NCI-H524 (cell line): Measurements from ENCODE around the gene B3GNT5.
"Not testable (repeated sequence)": the region's sequence is repeated elsewhere in the genome, so short reads cannot be mapped to it uniquely, and the experiment has no call there.

Experiments
- DNase-seq, 2 experiments: peaks; one replicate each; lab custom pipeline; 2025; lab: John Stamatoyannopoulos, UW

B3GNT5 gene

GRCh38 chr3:183252973-183253527 lies at the start of gene B3GNT5:
Gene B3GNT5, plus strand, starts transcription at chr3:183253253. Its CDS starts 16,546 bp downstream, at chr3:183269799.
- DNase-seq = peak in 1 of 2 experiments; percentile 31

- DNase-seq = no peak
Observed at GRCh38 chr3:183203670-183204069, 49.4 kb upstream of the B3GNT5 start.

- no peak for DNase-seq
Observed at GRCh38 chr3:183208260-183208659, 44.8 kb upstream of the B3GNT5 start.

- DNase-seq = no peak
Observed at GRCh38 chr3:183208800-183209199, 44.3 kb upstream of the B3GNT5 start.

- DNase-seq = no peak
Observed at GRCh38 chr3:183210341-183210740, 42.7 kb upstream of the B3GNT5 start.

- no peak for DNase-seq
Observed at GRCh38 chr3:183210862-183211341, 42.2 kb upstream of the B3GNT5 start.

GRCh38 chr3:183211352-183211751 lies 41.7 kb upstream of the B3GNT5 start:
- DNase-seq = no peak

GRCh38 chr3:183212096-183212495 lies 41.0 kb upstream of the B3GNT5 start:
- no peak for DNase-seq

GRCh38 chr3:183212565-183212964 lies 40.5 kb upstream of the B3GNT5 start:
- no peak for DNase-seq

- DNase-seq = no peak
Observed at GRCh38 chr3:183213415-183214276, 39.4 kb upstream of the B3GNT5 start.

GRCh38 chr3:183214277-183214612 lies 38.8 kb upstream of the B3GNT5 start:
- no peak for DNase-seq

- no peak for DNase-seq
Observed at GRCh38 chr3:183215591-183216202, 37.4 kb upstream of the B3GNT5 start.

- DNase-seq = no peak
Observed at GRCh38 chr3:183217548-183218332, 35.3 kb upstream of the B3GNT5 start.

GRCh38 chr3:183218826-183219225 lies 34.2 kb upstream of the B3GNT5 start:
- DNase-seq = no peak

- DNase-seq = no peak
Observed at GRCh38 chr3:183220828-183221227, 32.2 kb upstream of the B3GNT5 start.

GRCh38 chr3:183222631-183223235 lies 30.3 kb upstream of the B3GNT5 start:
- no peak for DNase-seq

- no peak for DNase-seq
Observed at GRCh38 chr3:183224180-183224970, 28.7 kb upstream of the B3GNT5 start.

- DNase-seq = no peak
Observed at GRCh38 chr3:183226333-183226890, 26.6 kb upstream of the B3GNT5 start.

- DNase-seq = no peak
Observed at GRCh38 chr3:183227586-183227985, 25.5 kb upstream of the B3GNT5 start.

- DNase-seq = no peak
Observed at GRCh38 chr3:183229178-183229577, 23.9 kb upstream of the B3GNT5 start.

- DNase-seq = not testable (repeated sequence)
Observed at GRCh38 chr3:183230251-183230650, 22.8 kb upstream of the B3GNT5 start.
